ENCODE results near the gene PTCHD4. TPM values are rescaled to one million over a fixed set of nuclear protein-coding genes. Genes with fewer than 3 reads are reported as not detected.
A peak's percentile ranks its signal among the peaks of the same experiment; 100 is the strongest.

Gene PTCHD4
- total RNA-seq, 1 experiment from 2014 or later = not detected

- CTCF ChIA-PET = no interaction called here
- no peaks in the 10 kb centered on the region for H3K9me3 Mint-ChIP-seq (ENCODE audit: low read depth, unreplicated experiment)
- intact Hi-C loops (cut with micrococcal nuclease; ENCODE audit: unreplicated experiment) = no loop called here
- peaks cover 13% of the 10 kb centered on the region for H3K27me3 Mint-ChIP-seq (ENCODE audit: unreplicated experiment)
- no peaks in the 10 kb centered on the region for H3K36me3 Mint-ChIP-seq (ENCODE audit: insufficient read depth, unreplicated experiment)
- peak overlapping the region; percentile 51 for H3K4me3 Mint-ChIP-seq (ENCODE audit: low read depth, unreplicated experiment)
- no TSS peak for BruUV-seq (replicated peaks)
- no peak overlapping the region for H3K27ac Mint-ChIP-seq (ENCODE audit: unreplicated experiment)
- TF ChIP-seq CTCF (IDR thresholded peaks at IDR 0.05; ENCODE audit: unreplicated experiment) = no peak
- no peak for DNase-seq
- H3K4me1 Mint-ChIP-seq (ENCODE audit: low read depth, unreplicated experiment) = no peaks in the 10 kb centered on the region
Observed at GRCh38 chr6:48069280-48069679, 41.7 kb downstream of the PTCHD4 start.

- no peak for TF ChIP-seq CTCF (IDR thresholded peaks at IDR 0.05; ENCODE audit: unreplicated experiment)
- DNase-seq = peak; percentile 13
- Mint-ChIP-seq H3K36me3 (ENCODE audit: insufficient read depth, unreplicated experiment) (no peaks in the 10 kb centered on the region), H3K4me1 (ENCODE audit: low read depth, unreplicated experiment) (no peaks in the 10 kb centered on the region), H3K4me3 (ENCODE audit: low read depth, unreplicated experiment) (peak overlapping the region; percentile 51), H3K27ac (ENCODE audit: unreplicated experiment) (no peak overlapping the region), H3K9me3 (ENCODE audit: low read depth, unreplicated experiment) (no peaks in the 10 kb centered on the region), H3K27me3 (ENCODE audit: unreplicated experiment) (peaks cover 13% of the 10 kb centered on the region)
- intact Hi-C loops (cut with micrococcal nuclease; ENCODE audit: unreplicated experiment) = no loop called here
- BruUV-seq (replicated peaks) = no TSS peak
- CTCF ChIA-PET = interaction anchor here (0.6 kb wide), 1 partner anchor 197 kb away, joined by 3 read pairs; no protein-coding TSS in a partner anchor
Observed at GRCh38 chr6:48068278-48069251, 42.4 kb downstream of the PTCHD4 start.

GRCh38 chr6:48067886-48068277 is 43.1 kb downstream of the PTCHD4 start:
- Mint-ChIP-seq H3K9me3 (ENCODE audit: low read depth, unreplicated experiment) (no peaks in the 10 kb centered on the region), H3K36me3 (ENCODE audit: insufficient read depth, unreplicated experiment) (no peaks in the 10 kb centered on the region), H3K4me1 (ENCODE audit: low read depth, unreplicated experiment) (no peaks in the 10 kb centered on the region), H3K27me3 (ENCODE audit: unreplicated experiment) (peaks cover 13% of the 10 kb centered on the region), H3K4me3 (ENCODE audit: low read depth, unreplicated experiment) (peak overlapping the region; percentile 51), H3K27ac (ENCODE audit: unreplicated experiment) (no peak overlapping the region)
- intact Hi-C loops (cut with micrococcal nuclease; ENCODE audit: unreplicated experiment) = no loop called here
- BruUV-seq (replicated peaks) = no TSS peak
- TF ChIP-seq CTCF (IDR thresholded peaks at IDR 0.05; ENCODE audit: unreplicated experiment) = no peak
- no peak for DNase-seq
- CTCF ChIA-PET = no interaction called here

GRCh38 chr6:48067148-48067712 is 43.8 kb downstream of the PTCHD4 start:
- no peak for TF ChIP-seq CTCF (IDR thresholded peaks at IDR 0.05; ENCODE audit: unreplicated experiment)
- Mint-ChIP-seq H3K9me3 (ENCODE audit: low read depth, unreplicated experiment) (no peaks in the 10 kb centered on the region), H3K27ac (ENCODE audit: unreplicated experiment) (no peak overlapping the region), H3K4me3 (ENCODE audit: low read depth, unreplicated experiment) (no peak overlapping the region), H3K36me3 (ENCODE audit: insufficient read depth, unreplicated experiment) (no peaks in the 10 kb centered on the region), H3K4me1 (ENCODE audit: low read depth, unreplicated experiment) (no peaks in the 10 kb centered on the region), H3K27me3 (ENCODE audit: unreplicated experiment) (peaks cover 13% of the 10 kb centered on the region)
- CTCF ChIA-PET = no interaction called here
- DNase-seq = no peak
- intact Hi-C loops (cut with micrococcal nuclease; ENCODE audit: unreplicated experiment) = no loop called here
- no TSS peak for BruUV-seq (replicated peaks)

Data from Calu3 (cell line).